GM12878 (cell line): Measurements from ENCODE around the gene HK1. TPM values are rescaled to one million over a fixed set of nuclear protein-coding genes. Genes with fewer than 3 reads are reported as not detected.
"Not testable (repeated sequence)": the region's sequence is repeated elsewhere in the genome, so short reads cannot be mapped to it uniquely, and the experiment has no call there.

Source experiments
- ATAC-seq: fragments of 200-7000 bp; cut with Tn5 transposase; 3 replicates; pipeline ENCODE4 v1.9.1; 2020; ENCODE audit warnings: mild to moderate bottlenecking, moderate library complexity
- BruUV-seq: library from RNA; stranded (reverse); fragments of 400-500 nt; replicated peaks from 2 replicates; lab custom pipeline; 2021; lab: Mats Ljungman, UMichigan
- CTCF ChIA-PET: fragments of 300-600 bp; sonication (Branson Sonifier 250); formaldehyde crosslinking; extraction: SDS; loops from one replicate; lab custom pipeline; 2021; ENCODE audit warnings: inconsistent platforms; lab: Yijun Ruan, JAX
- POLR2A ChIA-PET: fragments of 350-600 bp; formaldehyde crosslinking; extraction: SDS; loops from one replicate; lab custom pipeline; 2021; ENCODE audit warnings: inconsistent platforms; lab: Charles Lee
- RAD21 ChIA-PET: fragments of 300-600 bp; sonication (Branson Sonifier 250); formaldehyde crosslinking; loops from one replicate; lab custom pipeline; 2023; ENCODE audit warnings: antibody characterized with exemption; ENCODE audit not compliant: unreplicated experiment; lab: Charles Lee
- SMC1A ChIA-PET: fragments of 300-600 bp; sonication (Branson Sonifier 250); formaldehyde crosslinking; loops from one replicate; lab custom pipeline; 2023; ENCODE audit not compliant: unreplicated experiment, uncharacterized antibody; lab: Charles Lee
- DNase-seq: peaks from one replicate; pipeline ENCODE4 v3.0.0-alpha.2; 2011; ENCODE audit warnings: low read depth, low spot score
- FAIRE-seq: peaks from 3 replicates; lab custom pipeline; 2011; peaks lifted over from hg19 to GRCh38; lab: Jason Lieb, UNC
- H2AFZ ChIP-seq: 2 replicates; pipeline ENCODE4 v1.6.0; 2011; ENCODE audit warnings: low read depth, low read length, control low read depth; ENCODE audit not compliant: control insufficient read depth
- H3K27ac ChIP-seq: 2 replicates; pipeline ENCODE4 v1.5.1; 2011; ENCODE audit warnings: control low read depth; ENCODE audit not compliant: control insufficient read depth, insufficient read depth
- H3K27me3 ChIP-seq, 2 experiments: replicated peaks in 1 of 2; 2 replicates each; pipeline versions ENCODE4 v1.6.0 to v1.6.1; 2011; ENCODE audit warnings: low read length in 1 of 2; ENCODE audit not compliant: control insufficient read depth in 2 of 2, insufficient read depth in 2 of 2
- H3K36me3 ChIP-seq, 2 experiments: 2 replicates each; pipeline ENCODE4 v1.5.1; 2011; ENCODE audit warnings: low read length in 1 of 2; ENCODE audit not compliant: control insufficient read depth in 2 of 2, insufficient read depth in 2 of 2
- H3K4me1 ChIP-seq: 2 replicates; pipeline ENCODE4 v1.6.1; 2011; ENCODE audit warnings: mild to moderate bottlenecking, low read length, moderate library complexity, mixed read lengths; ENCODE audit not compliant: control insufficient read depth, insufficient read depth
- H3K4me2 ChIP-seq: 2 replicates; pipeline ENCODE4 v1.6.0; 2011; ENCODE audit warnings: control low read depth; ENCODE audit not compliant: control insufficient read depth, insufficient read depth
- H3K4me3 ChIP-seq: fragments of 200-600 bp; sonication (generic); 2 replicates; pipeline ENCODE4 v1.5.1; 2016
- H3K79me2 ChIP-seq: 2 replicates; pipeline ENCODE4 v1.6.0; 2011; ENCODE audit warnings: low read length; ENCODE audit not compliant: control insufficient read depth, insufficient read depth
- H3K9ac ChIP-seq: 2 replicates; pipeline ENCODE4 v1.8.0; 2011; ENCODE audit warnings: low read length, control low read depth, mixed read lengths; ENCODE audit not compliant: control insufficient read depth, insufficient read depth
- H3K9me3 ChIP-seq: replicated peaks from 3 replicates; pipeline ENCODE4 v1.5.1; 2011; ENCODE audit warnings: mild to moderate bottlenecking, low read length; ENCODE audit not compliant: control insufficient read depth, insufficient read depth
- H4K20me1 ChIP-seq: 2 replicates; pipeline ENCODE4 v1.6.0; 2011; ENCODE audit not compliant: control insufficient read depth, insufficient read depth
- CBFB ChIP-seq: IDR thresholded peaks from 2 replicates; pipeline ENCODE4 v1.6.1; 2016; ENCODE audit warnings: antibody characterized with exemption, low read depth
- ELK1 ChIP-seq: IDR thresholded peaks from 2 replicates; pipeline ENCODE4 v1.6.1; 2012; ENCODE audit warnings: low read depth, low read length, improper control_type of control experiment
- HDAC2 ChIP-seq: fragments of 200-600 bp; sonication (generic); IDR thresholded peaks from 2 replicates; pipeline ENCODE4 v1.6.1; 2017
- MLLT1 ChIP-seq: fragments of 450-650 bp; IDR thresholded peaks from 2 replicates; pipeline ENCODE4 v1.6.1; 2016; ENCODE audit warnings: mild to moderate bottlenecking
- RBBP5 ChIP-seq: fragments of 200-600 bp; sonication (generic); conservative IDR thresholded peaks from 2 replicates; pipeline ENCODE4 v1.6.1; 2016
- SUZ12 ChIP-seq: fragments of 200-600 bp; sonication (generic); IDR thresholded peaks from one replicate; pipeline ENCODE4 v1.6.1; 2018; ENCODE audit warnings: antibody characterized with exemption, mild to moderate bottlenecking; ENCODE audit not compliant: unreplicated experiment
- WGBS: methylation state at CpG from one replicate; pipeline ENCODE4 v1.1.6; 2016; ENCODE audit warnings: low lambda C conversion rate; ENCODE audit not compliant: insufficient replicate concordance, insufficient coverage; ENCODE audit errors: missing lambda C conversion rate; 5-methylcytosine and 5-hydroxymethylcytosine counted together
- in situ Hi-C: fragments of 300-500 bp; cut with MboI; formaldehyde crosslinking; loops from 9 replicates; pipeline ENCODE4 v1.14.3; 2018; ENCODE audit warnings: mixed read lengths
- intact Hi-C: fragments of 100-400 bp; cut with micrococcal nuclease; formaldehyde crosslinking; loops from one replicate; pipeline ENCODE4 v1.14.2; 2022; ENCODE audit not compliant: unreplicated experiment
- polyA plus RNA-seq, 11 experiments: library from polyadenylated mRNA; depleted of rRNA in 4 of 11; unstranded in 6 of 11; stranded (reverse) in 5 of 11; fragments of >200 nt; fragmentation: Nextera tagmentation in 4 of 11; fragmentation: Illumina TruSeq in 1 of 11; extraction: Ambion mirVana in 4 of 11; extraction: Trizol in 1 of 11; gene quantifications; 1 replicate in 1 of 11; 2 replicates in 10 of 11; pipeline versions ENCODE4 v1.2.1 to v1.2.3, GENCODE V29; 2011 to 2016; ENCODE audit warnings: inconsistent platforms in 2 of 11, missing spikeins in 2 of 11, low read depth in 1 of 11
- total RNA-seq, 4 experiments: library from RNA; depleted of rRNA in 3 of 4; stranded (reverse); fragments of >200 nt in 3 of 4; fragmentation: Illumina TruSeq in 1 of 4; extraction: Trizol in 1 of 4; gene quantifications; 2 replicates each; pipeline versions ENCODE4 v1.2.1 to v1.2.3, GENCODE V29; 2013 to 2021

The HK1 gene
- total and polyA plus RNA-seq, 10 of the 15 experiments (the other 5 are each of a cell fraction or from before 2014, with no cell fraction given): 3.4 to 77.3 (median 46.6) TPM

DNA sequence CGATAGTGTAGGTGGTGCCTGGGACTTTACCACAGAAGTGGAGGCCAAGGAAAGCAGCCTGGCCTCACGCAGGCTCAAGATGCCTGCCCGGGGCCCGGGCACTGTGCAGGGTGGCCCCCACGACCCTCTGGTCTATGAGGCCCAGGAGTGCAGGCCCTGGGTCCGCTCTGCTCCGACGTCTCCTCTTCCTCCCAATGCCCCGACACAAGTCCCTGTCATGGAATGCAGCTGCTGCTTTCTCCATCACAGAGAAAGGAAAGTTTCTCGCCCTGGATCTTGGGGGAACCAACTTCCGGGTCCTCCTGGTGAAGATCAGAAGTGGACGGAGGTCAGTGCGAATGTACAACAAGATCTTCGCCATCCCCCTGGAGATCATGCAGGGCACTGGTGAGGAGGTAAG lies 28.3 kb upstream of the HK1 start:
- WGBS: 66% methylated on average over 13 of the region's 14 CpGs
- H3K36me3 ChIP-seq: no peaks in the 10 kb centered on the region
- intact Hi-C loops (no loop called here), in situ Hi-C loops (loop anchor here (10.0 kb wide), 1 partner anchor 385 kb away; the partner anchor contains the start of gene FAM241B)
- H3K27me3 ChIP-seq: no peaks in the 10 kb centered on the region
- ATAC-seq: no peak
- H3K9me3 ChIP-seq: no peaks in the 10 kb centered on the region; the same call in 2 of the 3 replicates
- no peak overlapping the region for H3K27ac ChIP-seq
- H2AFZ ChIP-seq: no peak overlapping the region
- H3K79me2 ChIP-seq: no peaks in the 10 kb centered on the region
- H3K4me2 ChIP-seq: no peak overlapping the region
- no peak overlapping the region for H3K9ac ChIP-seq
- H3K4me3 ChIP-seq: no peak overlapping the region
- H3K4me1 ChIP-seq: no peaks in the 10 kb centered on the region
- no TSS peak for BruUV-seq
- no peak for TF ChIP-seq ELK1
- no peak for TF ChIP-seq MLLT1
- TF ChIP-seq RBBP5: no peak
- TF ChIP-seq HDAC2: no peak
- TF ChIP-seq CBFB: no peak
- no peak for TF ChIP-seq SUZ12
- no peak for DNase-seq
- ChIA-PET SMC1A (no interaction called here), POLR2A (no interaction called here), RAD21 (no interaction called here), CTCF (no interaction called here)
- H4K20me1 ChIP-seq: no peaks in the 10 kb centered on the region
- no peak for FAIRE-seq

- CTCF ChIA-PET, H3K4me2 ChIP-seq, H2AFZ ChIP-seq, intact Hi-C loops, DNase-seq, H3K4me3 ChIP-seq, RAD21 ChIA-PET, H4K20me1 ChIP-seq, H3K36me3 ChIP-seq, H3K9ac ChIP-seq, FAIRE-seq, H3K27me3 ChIP-seq, ATAC-seq, SMC1A ChIA-PET, H3K9me3 ChIP-seq, H3K4me1 ChIP-seq, BruUV-seq, H3K27ac ChIP-seq, H3K79me2 ChIP-seq: not testable (repeated sequence)
- 45% methylated on average over 2 of the region's 2 CpGs for WGBS
- in situ Hi-C loops: loop anchor here (10.0 kb wide), 1 partner anchor 383 kb away; the partner anchor contains the start of gene FAM241B
- POLR2A ChIA-PET: interaction anchor here (0.7 kb wide), 1 partner anchor 100 kb away, joined by 3 read pairs; no protein-coding TSS in a partner anchor
Measured at GRCh38 chr10:69251417-69251816, 26.9 kb upstream of the HK1 start.
